ENCODE data around the gene C6orf141. TPM values are rescaled to one million over a fixed set of nuclear protein-coding genes. Genes with fewer than 3 reads are reported as not detected.

Gene C6orf141
- total RNA-seq, 1 experiment from 2014 or later = 40.1 TPM

DNA sequence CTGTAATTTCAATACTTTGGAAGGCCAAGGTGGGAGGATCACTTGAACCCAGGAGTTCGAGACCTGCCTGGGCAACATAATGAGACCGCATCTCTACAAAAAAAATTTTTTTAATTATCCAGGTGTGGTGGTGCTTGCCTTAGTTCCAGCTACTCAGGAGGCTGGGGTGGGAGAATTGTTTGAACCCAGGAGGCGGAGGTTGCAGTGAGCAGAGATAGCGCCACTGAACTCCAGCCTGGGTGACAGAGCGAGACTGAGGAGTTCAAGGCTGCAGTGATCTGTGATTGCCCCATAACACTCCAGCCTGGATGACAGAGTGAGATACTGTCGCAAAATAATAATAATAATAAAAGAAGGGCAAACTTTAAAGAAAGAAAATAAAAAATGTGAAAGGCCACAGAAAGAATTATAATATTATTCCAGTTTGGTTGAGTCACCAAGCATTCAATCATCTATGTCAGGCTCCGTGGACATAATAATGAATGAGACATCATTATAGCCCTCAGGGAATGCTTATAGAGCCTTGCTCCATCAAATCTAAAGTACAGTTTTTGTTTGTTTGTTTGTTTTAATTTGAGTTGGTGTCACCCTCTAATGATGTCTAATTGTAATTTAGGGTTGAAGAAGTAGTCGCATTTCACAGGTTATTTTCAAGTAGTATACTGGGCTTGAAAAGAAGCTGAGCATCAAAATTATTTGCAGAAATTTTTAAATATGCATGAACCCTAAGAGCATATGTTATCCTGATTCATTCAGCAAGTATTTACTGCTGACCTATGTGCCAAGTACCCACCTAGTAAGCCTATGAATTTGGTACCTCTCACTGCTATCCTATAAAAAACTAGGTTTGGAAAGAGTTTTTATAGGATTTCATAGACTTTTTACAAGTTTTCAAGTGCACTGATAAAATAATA is 35.6 kb upstream of the C6orf141 start:
- H2BK15ac ChIP-seq (ENCODE audit: low read depth, low read length) = no peak overlapping the region
- H2AFZ ChIP-seq (ENCODE audit: low read length) = no peak overlapping the region
- no peak overlapping the region for H3K4me2 ChIP-seq (ENCODE audit: insufficient read depth, insufficient read length, low read length)
- no peaks in the 10 kb centered on the region for H4K20me1 ChIP-seq (ENCODE audit: control insufficient read depth, insufficient read depth, insufficient read length)
- H3K23ac ChIP-seq (ENCODE audit: insufficient read length, low read depth, low read length) = no peak overlapping the region
- H3K56ac ChIP-seq (ENCODE audit: insufficient read length, low read depth, low read length) = no peak overlapping the region
- H4K8ac ChIP-seq (replicated peaks; ENCODE audit: insufficient read length, low read depth, low read length) = no peak overlapping the region
- H3K27ac ChIP-seq (ENCODE audit: insufficient read length, low read depth, low read length) = no peak overlapping the region
- no peaks in the 10 kb centered on the region for H3K27me3 ChIP-seq (ENCODE audit: insufficient read depth, low read length)
- H2AK5ac ChIP-seq (ENCODE audit: insufficient read length, low read length) = no peak overlapping the region
- H3K27me3 Mint-ChIP-seq (ENCODE audit: low read depth) = no peaks in the 10 kb centered on the region
- no peaks in the 10 kb centered on the region for H3K4me1 ChIP-seq (ENCODE audit: insufficient read depth, low read length)
- no peak overlapping the region for H2BK5ac ChIP-seq (ENCODE audit: insufficient read length, low read length)
- H2BK120ac ChIP-seq (ENCODE audit: low read depth, low read length, poor library complexity, severe bottlenecking) = no peak overlapping the region
- H3K23me2 ChIP-seq (ENCODE audit: insufficient read length, low read depth, low read length, poor library complexity, severe bottlenecking) = no peaks in the 10 kb centered on the region
- no peak overlapping the region for H2BK20ac ChIP-seq (ENCODE audit: low read depth, low read length, poor library complexity, severe bottlenecking)
- no peak overlapping the region for H3K4ac ChIP-seq (ENCODE audit: low read depth, low read length)
- no peaks in the 10 kb centered on the region for H3K79me1 ChIP-seq (ENCODE audit: insufficient read depth, low read depth, low read length, poor library complexity, severe bottlenecking)
- TF ChIP-seq, protein P1, sequence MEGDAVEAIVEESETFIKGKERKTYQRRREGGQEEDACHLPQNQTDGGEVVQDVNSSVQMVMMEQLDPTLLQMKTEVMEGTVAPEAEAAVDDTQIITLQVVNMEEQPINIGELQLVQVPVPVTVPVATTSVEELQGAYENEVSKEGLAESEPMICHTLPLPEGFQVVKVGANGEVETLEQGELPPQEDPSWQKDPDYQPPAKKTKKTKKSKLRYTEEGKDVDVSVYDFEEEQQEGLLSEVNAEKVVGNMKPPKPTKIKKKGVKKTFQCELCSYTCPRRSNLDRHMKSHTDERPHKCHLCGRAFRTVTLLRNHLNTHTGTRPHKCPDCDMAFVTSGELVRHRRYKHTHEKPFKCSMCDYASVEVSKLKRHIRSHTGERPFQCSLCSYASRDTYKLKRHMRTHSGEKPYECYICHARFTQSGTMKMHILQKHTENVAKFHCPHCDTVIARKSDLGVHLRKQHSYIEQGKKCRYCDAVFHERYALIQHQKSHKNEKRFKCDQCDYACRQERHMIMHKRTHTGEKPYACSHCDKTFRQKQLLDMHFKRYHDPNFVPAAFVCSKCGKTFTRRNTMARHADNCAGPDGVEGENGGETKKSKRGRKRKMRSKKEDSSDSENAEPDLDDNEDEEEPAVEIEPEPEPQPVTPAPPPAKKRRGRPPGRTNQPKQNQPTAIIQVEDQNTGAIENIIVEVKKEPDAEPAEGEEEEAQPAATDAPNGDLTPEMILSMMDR (conservative IDR thresholded peaks at IDR 0.05) = no peak
- no peak overlapping the region for H3K9ac ChIP-seq (ENCODE audit: extremely low read depth, insufficient read length, low read length)
- no peaks in the 10 kb centered on the region for H3K36me3 Mint-ChIP-seq (ENCODE audit: insufficient read depth in 1 of 3, low read depth in 3 of 3)
- H3K14ac ChIP-seq (ENCODE audit: insufficient read depth, low read length) = no peak overlapping the region
- H3K79me2 ChIP-seq (ENCODE audit: insufficient read depth, low read length) = no peaks in the 10 kb centered on the region
- H3K9me3 Mint-ChIP-seq = no peaks in the 10 kb centered on the region
- H2BK12ac ChIP-seq (ENCODE audit: insufficient read length, low read depth, low read length) = no peak overlapping the region
- H3K27ac Mint-ChIP-seq = no peak overlapping the region
- no peak for DNase-seq
- H4K91ac ChIP-seq (ENCODE audit: insufficient read length, low read depth, low read length) = no peak overlapping the region
- no peaks in the 10 kb centered on the region for H3K9me3 ChIP-seq (ENCODE audit: control insufficient read depth, low read depth, low read length)
- H3K4me3 Mint-ChIP-seq = no peak overlapping the region
- no peak overlapping the region for H3K18ac ChIP-seq (ENCODE audit: insufficient read length, low read depth, low read length)
- peaks cover 9 to 13% of the 10 kb centered on the region in 2 experiments for H3K4me1 Mint-ChIP-seq
- no peak overlapping the region for H3T11ph ChIP-seq (ENCODE audit: low read length)
- no peak overlapping the region for H4K5ac ChIP-seq (ENCODE audit: insufficient read length, low read depth, low read length)
- WGBS (ENCODE audit: extremely low coverage, insufficient read length, low lambda C conversion rate) = no CpG with 5 or more reads among the region's 8 CpGs

Data from H9 (cell line).